GM19025 (cell line): ENCODE results near the gene NUP43.
"Not testable (repeated sequence)": the region's sequence is repeated elsewhere in the genome, so short reads cannot be mapped to it uniquely, and the experiment has no call there.

Experiments used
- ATAC-seq: cut with Tn5 transposase; IDR thresholded peaks from one replicate; pipeline ENCODE4 v1.9.1; 2021; ENCODE audit warnings: mild to moderate bottlenecking, low read depth, moderate library complexity; ENCODE audit not compliant: unreplicated experiment

NUP43 gene

DNA sequence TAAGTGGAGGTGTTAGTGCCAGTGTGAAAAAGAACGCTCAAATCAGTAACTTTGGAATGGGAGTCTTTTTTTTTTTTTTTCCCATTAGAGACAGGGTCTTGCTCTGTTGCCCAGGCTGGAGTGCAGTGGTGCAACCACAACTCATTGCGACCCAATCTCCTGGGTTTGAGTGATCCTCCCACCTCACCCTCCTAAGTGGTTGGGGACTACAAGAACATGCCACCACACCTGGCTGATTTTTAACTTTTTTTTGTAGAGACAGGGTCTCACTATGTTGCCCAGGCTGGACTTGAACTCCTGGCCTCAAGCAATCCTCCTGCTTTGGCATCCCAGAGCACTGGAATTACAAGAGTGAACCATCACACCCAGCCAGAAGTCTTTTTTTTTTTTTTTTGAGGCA, 48.2 kb downstream of the NUP43 start:
- ATAC-seq = no peak

DNA sequence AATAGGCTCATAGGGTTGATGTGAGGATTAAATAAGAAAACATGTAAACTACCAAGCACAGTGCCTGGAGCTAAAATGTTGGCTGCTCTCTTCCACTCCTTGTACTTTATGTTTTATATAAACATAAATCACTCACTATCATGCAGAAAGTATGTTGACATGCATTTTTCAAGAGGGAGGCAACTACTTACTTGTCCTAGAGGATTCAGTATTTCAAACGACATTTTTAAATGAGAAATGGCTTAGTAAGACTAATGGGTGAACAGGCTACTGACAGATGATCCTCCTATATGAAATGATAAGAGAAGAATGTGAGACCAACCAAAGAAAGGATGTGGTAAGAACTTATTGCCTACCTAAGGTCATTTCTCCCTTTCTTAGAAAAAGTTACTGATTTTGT, 49.4 kb downstream of the NUP43 start:
- no peak for ATAC-seq

DNA sequence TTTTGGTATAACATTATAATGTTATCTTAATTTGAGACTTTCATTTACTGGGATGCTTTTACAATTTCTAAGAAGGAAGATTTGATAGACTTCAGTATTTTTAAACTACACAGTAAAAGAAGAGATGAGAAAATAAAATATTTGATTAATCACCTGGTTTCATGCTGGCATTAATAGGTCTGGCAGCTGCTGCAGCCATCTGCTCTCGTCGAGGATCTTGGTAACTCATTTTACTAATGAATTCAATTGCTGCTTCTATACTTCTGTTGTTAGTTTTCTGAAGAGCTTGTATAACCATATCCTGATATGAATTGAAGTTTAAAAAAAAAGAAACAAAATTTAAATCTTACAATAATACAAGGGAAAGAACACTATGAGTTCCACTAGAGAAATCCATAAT, 51.4 kb downstream of the NUP43 start:
- no peak for ATAC-seq

DNA sequence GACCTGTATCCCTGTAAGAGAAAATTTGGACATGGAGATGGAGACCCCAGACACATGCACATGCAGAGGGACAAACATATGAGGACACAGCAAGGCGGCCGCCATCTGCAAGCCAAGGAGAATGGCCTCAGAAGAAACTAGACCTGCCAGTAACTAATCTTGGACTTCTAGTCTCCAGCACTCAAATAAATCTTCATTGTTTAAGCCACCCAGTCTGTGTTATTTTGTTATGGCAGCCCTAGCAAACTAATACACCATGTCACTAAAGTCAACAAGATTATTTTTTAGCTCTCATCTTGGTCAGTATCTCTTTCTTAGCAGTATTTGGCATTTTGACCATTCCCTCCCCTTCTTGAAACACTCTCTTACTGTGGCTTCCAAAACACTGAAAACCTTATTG, 55.1 kb downstream of the NUP43 start:
- no peak for ATAC-seq

DNA sequence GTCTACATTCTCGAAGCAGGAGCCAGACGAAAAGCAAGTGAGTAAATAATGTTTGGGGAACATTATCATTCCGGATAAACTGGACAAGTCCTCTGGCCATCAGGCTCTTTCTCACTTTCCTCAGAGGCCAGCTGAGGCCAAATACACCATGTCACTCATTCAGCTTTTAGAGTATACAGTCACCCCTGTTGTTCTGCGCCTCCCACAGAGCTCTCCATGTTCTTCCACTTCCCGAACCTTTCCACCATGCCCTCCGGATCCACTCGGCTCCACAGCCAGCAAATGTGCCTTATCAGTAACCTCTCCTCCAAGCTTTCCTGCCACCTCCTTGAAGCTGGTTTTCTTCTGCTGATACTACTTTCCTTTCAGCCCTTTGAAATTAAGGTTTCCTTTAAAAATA, 60.1 kb downstream of the NUP43 start:
- no peak for ATAC-seq

DNA sequence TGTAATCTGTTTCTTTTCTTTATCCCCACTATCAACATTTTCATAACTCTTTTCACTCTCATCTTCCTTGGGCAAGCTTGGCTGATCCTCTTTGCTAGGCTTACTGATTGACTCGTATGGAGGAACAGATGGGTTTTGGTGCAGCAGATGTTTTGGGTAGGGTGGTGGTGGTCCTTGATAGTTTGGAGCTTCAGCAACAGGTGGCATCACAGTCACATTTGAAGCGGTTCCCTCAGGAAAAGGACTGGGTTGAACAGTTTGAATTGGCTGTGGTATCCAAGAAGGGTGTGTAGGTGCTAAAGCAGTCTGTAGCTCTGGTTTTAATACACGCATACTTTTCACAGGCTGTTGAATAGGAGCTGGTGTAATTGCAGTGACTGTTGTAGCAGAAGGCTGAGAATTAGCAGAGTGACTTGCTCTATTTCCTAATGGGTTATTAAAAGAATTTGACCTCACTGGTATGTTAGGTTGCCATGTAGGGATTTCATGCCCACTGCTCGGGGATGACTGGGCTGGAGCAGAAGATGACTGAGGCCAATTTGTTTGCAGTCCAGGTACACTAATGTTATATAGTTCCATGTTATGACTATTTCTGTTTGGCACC, 63.0 kb downstream of the NUP43 start:
- no peak for ATAC-seq

DNA sequence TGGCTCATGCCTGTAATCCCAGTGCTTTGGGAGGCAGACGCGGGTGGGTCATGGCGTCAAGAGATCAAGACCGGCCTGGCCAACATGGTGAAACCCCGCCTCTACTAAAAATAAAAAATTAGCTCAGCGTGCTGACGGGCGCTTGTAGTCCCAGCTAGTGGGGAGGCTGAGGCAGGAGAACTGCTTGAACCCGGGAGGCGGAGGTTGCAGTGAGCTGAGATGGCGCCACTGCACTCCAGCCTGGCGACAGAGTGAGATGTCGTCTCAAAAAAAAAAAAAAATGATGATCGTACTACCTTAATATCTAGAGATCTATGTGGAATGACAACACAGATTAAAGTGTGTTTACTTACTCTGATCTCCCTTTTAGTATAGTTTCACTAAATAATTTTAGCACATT, 64.5 kb downstream of the NUP43 start:
- ATAC-seq = not testable (repeated sequence)

DNA sequence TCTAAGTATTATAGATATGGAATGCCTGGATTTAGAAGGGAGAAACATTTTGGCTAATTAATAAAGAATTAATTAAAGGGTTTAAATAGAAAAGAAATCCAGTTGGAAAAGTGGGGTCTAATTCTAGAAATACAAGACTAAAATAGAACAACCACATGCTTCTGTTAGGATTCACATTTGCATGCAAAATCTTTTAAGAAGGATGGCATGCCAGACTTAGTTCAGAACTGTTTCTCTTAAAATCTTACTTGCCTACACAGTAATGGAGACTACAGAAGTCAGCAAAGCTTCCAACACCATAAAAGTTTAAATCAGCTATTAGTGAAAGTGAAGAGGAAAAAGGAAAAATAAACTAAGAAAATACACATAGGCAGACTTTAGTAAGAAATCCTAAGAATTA, 65.1 kb downstream of the NUP43 start:
- ATAC-seq = no peak

DNA sequence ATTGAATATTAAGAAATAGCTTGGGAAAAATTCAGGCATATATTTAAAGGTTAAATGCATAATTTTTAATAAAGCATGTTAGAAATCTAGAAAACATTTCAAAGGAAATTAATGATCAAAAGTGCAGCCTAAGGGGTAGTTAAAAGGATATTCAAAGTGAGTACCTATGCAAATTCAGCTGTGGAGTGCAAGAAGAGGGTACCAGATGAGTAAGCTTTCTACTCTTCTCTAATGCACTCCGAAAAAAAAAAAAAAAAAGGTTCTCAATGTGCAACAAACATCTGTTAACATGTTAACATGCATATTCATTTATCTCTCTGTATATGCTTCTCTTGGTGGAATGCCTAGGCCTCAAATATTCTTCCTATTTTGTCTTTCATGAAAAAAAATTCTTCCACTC, 65.8 kb downstream of the NUP43 start:
- no peak for ATAC-seq
